DMS153 treated with DMSO at 0.1 percent for 48 hours (cell line): ENCODE results near the gene PCDHAC1.
"Not testable (repeated sequence)": the region's sequence is repeated elsewhere in the genome, so short reads cannot be mapped to it uniquely, and the experiment has no call there.

Experiments
- DNase-seq: peaks from one replicate; lab custom pipeline; 2025; ENCODE audit not compliant: unreplicated experiment; lab: John Stamatoyannopoulos, UW

The PCDHAC1 gene

DNA sequence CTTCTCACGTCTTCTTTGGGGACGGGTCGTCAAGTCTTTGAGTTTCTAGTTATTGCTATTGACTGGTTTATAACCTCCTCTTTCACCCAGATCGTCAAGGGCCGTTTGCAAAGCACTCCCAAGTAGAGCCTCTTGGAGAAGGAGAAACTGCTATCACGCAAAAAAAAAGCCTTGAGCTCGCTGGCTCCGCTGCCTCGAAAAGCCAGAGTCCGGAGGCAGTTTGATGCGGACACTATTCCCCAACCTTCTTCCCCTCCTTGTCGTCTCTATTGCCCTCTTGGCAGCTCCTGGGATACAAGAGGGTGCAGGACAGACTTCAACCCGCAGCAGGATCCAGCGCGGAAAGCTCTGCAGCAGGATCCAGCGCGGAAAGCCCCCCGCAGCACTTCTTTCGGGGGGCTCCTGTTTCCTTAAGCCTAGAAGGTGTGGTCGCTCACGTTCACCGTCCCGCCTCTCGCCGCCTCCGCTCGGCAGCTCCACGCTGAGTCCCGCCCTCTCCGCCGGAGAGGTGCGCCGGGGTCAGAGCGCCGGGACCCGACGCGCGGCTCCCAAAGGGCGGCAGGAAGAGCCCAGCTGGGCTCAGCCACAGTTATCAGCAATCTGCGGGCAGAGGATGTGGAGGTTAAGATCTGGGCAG, at the start of gene PCDHAC1:
PCDHAC1 (plus strand) TSS at position 494 of the 637 bp plus-strand sequence. CDS start 594 bp downstream, outside the sequence.
- DNase-seq: no peak

GRCh38 chr5:140876541-140877261, 49.4 kb upstream of the PCDHAC1 start:
- DNase-seq: not testable (repeated sequence)

- no peak for DNase-seq
Measured at GRCh38 chr5:140877262-140877581, 48.9 kb upstream of the PCDHAC1 start.

GRCh38 chr5:140881889-140882590, 44.1 kb upstream of the PCDHAC1 start, which contains the start of gene PCDHA13:
PCDHA13 (plus strand) TSS chr5:140882124; CDS start chr5:140882269, 145 bp downstream.
- no peak for DNase-seq

DNA sequence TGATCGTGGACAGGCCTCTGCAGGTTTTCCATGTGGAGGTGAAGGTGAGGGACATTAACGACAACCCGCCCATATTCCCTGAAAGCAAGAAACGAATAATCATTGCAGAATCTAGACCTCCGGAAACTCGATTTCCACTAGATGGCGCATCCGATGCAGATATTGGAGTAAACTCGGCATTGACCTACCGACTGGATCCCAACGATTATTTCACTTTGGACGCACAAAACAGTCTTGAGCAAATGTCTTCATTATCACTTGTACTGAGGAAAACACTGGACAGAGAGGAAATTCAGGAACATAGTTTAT, 43.6 kb upstream of the PCDHAC1 start:
- no peak for DNase-seq

- no peak for DNase-seq
Measured at GRCh38 chr5:140883373-140883772, 42.7 kb upstream of the PCDHAC1 start.

- no peak for DNase-seq
Measured at GRCh38 chr5:140883927-140884697, 42.0 kb upstream of the PCDHAC1 start.

- DNase-seq: no peak
Measured at GRCh38 chr5:140916325-140916724, 9.8 kb upstream of the PCDHAC1 start.

- DNase-seq: no peak
Measured at GRCh38 chr5:140923601-140924000, 2.5 kb upstream of the PCDHAC1 start.

- DNase-seq: peak; percentile 44
Measured at GRCh38 chr5:140926443-140927227, 536 bp downstream of the PCDHAC1 start.

DNA sequence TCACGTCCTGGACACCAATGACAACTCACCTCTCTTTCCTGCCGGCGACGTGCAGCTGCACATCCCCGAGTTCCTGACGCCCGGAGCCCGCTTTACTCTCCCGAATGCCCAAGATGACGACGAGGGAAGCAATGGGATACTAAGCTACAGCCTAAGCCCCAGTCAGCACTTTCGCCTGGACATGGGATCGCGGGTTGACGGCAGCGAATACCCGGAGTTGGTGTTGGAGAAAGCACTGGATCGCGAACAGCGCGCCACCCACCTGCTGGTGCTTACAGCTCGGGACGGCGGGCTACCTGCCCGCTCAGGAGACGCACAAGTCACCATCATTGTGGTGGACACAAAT, 1.1 kb downstream of the PCDHAC1 start:
- DNase-seq: no peak

DNA sequence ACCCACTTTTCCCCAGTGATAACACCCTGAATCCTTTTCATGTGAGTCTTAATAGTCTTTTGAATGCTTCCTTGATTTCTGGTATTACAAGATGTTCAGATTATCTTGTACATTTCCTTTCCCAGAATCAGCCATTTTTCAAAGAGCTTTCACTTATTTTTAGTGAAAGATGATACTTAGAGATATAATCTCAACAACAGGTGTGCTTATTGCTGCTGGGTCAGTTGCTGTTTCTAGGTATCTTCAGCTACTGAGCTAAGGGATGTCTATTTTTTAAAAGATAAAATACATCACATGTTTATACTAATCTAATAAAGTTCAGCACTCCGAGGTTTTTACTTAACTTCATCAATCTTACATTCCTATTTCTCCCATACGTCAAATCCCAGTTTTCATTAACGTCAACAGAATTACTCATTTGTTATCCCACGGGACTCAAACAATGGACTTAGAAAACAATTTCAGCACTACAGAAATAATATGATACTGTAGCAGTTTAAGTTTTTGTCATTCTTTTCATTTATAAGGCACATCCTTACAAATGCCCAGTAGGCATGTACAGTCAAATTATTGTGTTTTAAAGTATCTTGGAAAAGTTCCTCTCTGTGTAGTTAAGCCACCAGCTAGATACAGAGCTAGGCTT, 9.0 kb downstream of the PCDHAC1 start:
- DNase-seq: no peak

GRCh38 chr5:140946578-140946977, 20.5 kb downstream of the PCDHAC1 start:
- no peak for DNase-seq

DNA sequence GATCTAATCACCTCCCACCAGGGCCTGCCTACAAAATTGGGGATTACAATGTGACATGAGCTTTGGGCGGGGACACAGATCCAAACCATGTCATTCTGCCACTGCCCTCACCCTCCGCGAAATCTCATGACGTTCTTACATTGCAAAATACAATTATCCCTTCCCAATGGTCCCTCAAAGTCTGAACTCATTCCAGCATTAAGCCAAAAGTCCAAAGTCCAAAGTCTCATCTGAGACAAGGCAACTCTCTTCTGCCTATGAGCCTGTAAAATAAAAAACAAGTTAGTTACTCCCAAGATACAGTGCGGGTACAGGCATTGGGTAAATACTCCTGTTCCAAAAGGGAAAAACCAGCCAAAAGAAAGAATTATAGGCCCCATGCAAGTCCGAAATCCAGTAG, 25.5 kb downstream of the PCDHAC1 start:
- no peak for DNase-seq

GRCh38 chr5:140953234-140953633, 27.1 kb downstream of the PCDHAC1 start:
- no peak for DNase-seq

- DNase-seq: no peak
Measured at GRCh38 chr5:140962190-140962589, 36.1 kb downstream of the PCDHAC1 start.

GRCh38 chr5:140964356-140964755, 38.3 kb downstream of the PCDHAC1 start:
- DNase-seq: no peak

- no peak for DNase-seq
Measured at GRCh38 chr5:140965905-140966292, 39.8 kb downstream of the PCDHAC1 start.

- peak; percentile 18 for DNase-seq
Measured at GRCh38 chr5:140966293-140967225, 40.5 kb downstream of the PCDHAC1 start, which contains the start of gene PCDHAC2. PCDHAC2 (plus strand) TSS chr5:140966476; CDS start chr5:140966767, 291 bp downstream.
